Endothelial cell of umbilical vein (primary cell): ENCODE results near the gene GNAS-AS1. TPM values are rescaled to one million over a fixed set of nuclear protein-coding genes. Genes with fewer than 3 reads are reported as not detected.

ENCODE experiments used
- BruUV-seq: library from RNA; stranded (reverse); fragments of 400-500 nt; replicated peaks from 2 replicates; lab custom pipeline; 2021; lab: Mats Ljungman, UMichigan
- CTCF ChIA-PET: fragments of 300-600, 350-600 bp; sonication (Branson Sonifier 250); formaldehyde crosslinking; loops from one replicate; lab custom pipeline; 2021; ENCODE audit warnings: antibody characterized with exemption, inconsistent platforms; lab: Charles Lee
- POLR2A ChIA-PET: fragments of 300-600, 350-600 bp; sonication (Branson Sonifier 250); formaldehyde crosslinking; loops from one replicate; lab custom pipeline; 2021; ENCODE audit warnings: antibody characterized with exemption, inconsistent platforms; lab: Charles Lee
- DNase-seq: peaks from one replicate; pipeline ENCODE4 v3.0.0-alpha.2; 2011; ENCODE audit warnings: low read depth, low spot score
- FAIRE-seq: peaks from 2 replicates; lab custom pipeline; 2011; peaks lifted over from hg19 to GRCh38; lab: Jason Lieb, UNC
- H2AFZ ChIP-seq: 2 replicates; pipeline ENCODE4 v1.6.0; 2012; ENCODE audit warnings: low read depth, low read length, control low read depth, inconsistent platforms
- H3K27ac ChIP-seq: 2 replicates; pipeline ENCODE4 v1.5.1; 2011; ENCODE audit warnings: low read depth, mild to moderate bottlenecking, control low read depth, low read length, moderate library complexity; ENCODE audit not compliant: insufficient read depth
- H3K27me3 ChIP-seq, 2 experiments: 2 replicates each; pipeline versions ENCODE4 v1.6.0 to v1.6.1; 2011; ENCODE audit warnings: low read length in 2 of 2, mixed read lengths in 1 of 2; ENCODE audit not compliant: control insufficient read depth in 2 of 2, insufficient read depth in 2 of 2
- H3K36me3 ChIP-seq, 2 experiments: 2 replicates in 1 of 2; 3 replicates in 1 of 2; pipeline ENCODE4 v1.5.1; 2011; ENCODE audit warnings: low read length in 2 of 2, mild to moderate bottlenecking in 1 of 2, moderate library complexity in 1 of 2; ENCODE audit not compliant: control insufficient read depth in 2 of 2, insufficient read depth in 2 of 2; ENCODE audit errors: extremely low read depth in 1 of 2
- H3K4me1 ChIP-seq: 3 replicates; pipeline ENCODE4 v1.5.1; 2011; ENCODE audit warnings: mild to moderate bottlenecking, low read length; ENCODE audit not compliant: control insufficient read depth, insufficient read depth; ENCODE audit errors: extremely low read depth
- H3K4me2 ChIP-seq: 2 replicates; pipeline ENCODE4 v1.6.1; 2011; ENCODE audit warnings: low read length, control low read depth, mixed read lengths; ENCODE audit not compliant: insufficient read depth
- H3K4me3 ChIP-seq, 3 experiments: fragments of 200-600 bp in 1 of 3; sonication (generic), shearing (Covaris generic) in 1 of 3; replicated peaks in 1 of 3; 2 replicates each; pipeline ENCODE4 v1.5.1; 2011 to 2016; ENCODE audit warnings: control low read depth in 3 of 3, low read length in 3 of 3, mild to moderate bottlenecking in 2 of 3, inconsistent platforms in 1 of 3, low read depth in 1 of 3, moderate library complexity in 1 of 3; ENCODE audit not compliant: insufficient read depth in 1 of 3
- H3K79me2 ChIP-seq: 2 replicates; pipeline ENCODE4 v1.6.0; 2012; ENCODE audit warnings: low read length, inconsistent platforms; ENCODE audit not compliant: control insufficient read depth, insufficient read depth
- H3K9ac ChIP-seq: replicated peaks from 2 replicates; pipeline ENCODE3; 2011; ENCODE audit warnings: low read length, control low read depth; ENCODE audit not compliant: insufficient read depth; ENCODE audit errors: extremely low read depth
- H3K9me1 ChIP-seq: replicated peaks from 3 replicates; pipeline ENCODE4 v1.6.0; 2011; ENCODE audit warnings: mild to moderate bottlenecking, low read length; ENCODE audit not compliant: control insufficient read depth, insufficient read depth; ENCODE audit errors: extremely low read depth
- H3K9me3 ChIP-seq: replicated peaks from 2 replicates; pipeline ENCODE4 v1.5.1; 2012; ENCODE audit warnings: low read length, inconsistent platforms; ENCODE audit not compliant: control insufficient read depth, insufficient read depth
- H4K20me1 ChIP-seq: replicated peaks from 2 replicates; pipeline ENCODE3; 2011; ENCODE audit warnings: mild to moderate bottlenecking, low read length; ENCODE audit not compliant: control insufficient read depth, insufficient read depth; ENCODE audit errors: extremely low read depth
- EZH2 ChIP-seq: IDR thresholded peaks from 2 replicates; pipeline ENCODE4 v1.6.1; 2012; ENCODE audit warnings: borderline replicate concordance, low read depth, mild to moderate bottlenecking, moderate library complexity, low read length, inconsistent platforms; ENCODE audit not compliant: severe bottlenecking
- FOS ChIP-seq: IDR thresholded peaks from 2 replicates; pipeline ENCODE4 v1.6.1; 2011; ENCODE audit warnings: mild to moderate bottlenecking, low read length, moderate library complexity, borderline replicate concordance; ENCODE audit not compliant: insufficient read depth
- GATA2 ChIP-seq: IDR thresholded peaks from 2 replicates; pipeline ENCODE4 v1.7.0; 2011; ENCODE audit warnings: low read depth, mild to moderate bottlenecking, moderate library complexity, mixed read lengths, low read length; ENCODE audit not compliant: insufficient read length, insufficient read depth
- JUN ChIP-seq: IDR thresholded peaks from 2 replicates; pipeline ENCODE4 v1.6.1; 2011; ENCODE audit warnings: borderline replicate concordance, low read depth; ENCODE audit not compliant: insufficient read length, insufficient read depth
- MYC ChIP-seq: IDR thresholded peaks from one replicate; pipeline ENCODE4 v1.6.1; 2011; ENCODE audit warnings: mild to moderate bottlenecking, low read depth, low read length
- POLR2A ChIP-seq: IDR thresholded peaks from 2 replicates; pipeline ENCODE4 v1.6.1; 2012; ENCODE audit warnings: low read depth, mild to moderate bottlenecking, control low read depth, low read length
- POLR2AphosphoS5 ChIP-seq: IDR thresholded peaks from 2 replicates; pipeline ENCODE4 v1.6.1; 2012; ENCODE audit warnings: low read depth, mild to moderate bottlenecking, control low read depth, low read length, moderate library complexity; ENCODE audit not compliant: insufficient read depth
- dilution Hi-C: fragments of 300-500 bp; cut with MboI; formaldehyde crosslinking; loops from one replicate; pipeline ENCODE4 v1.15.0; 2019; ENCODE audit warnings: low sequenced_read_pairs; ENCODE audit not compliant: extremely low pct_ligation_motif_present
- intact Hi-C: fragments of 100-400 bp; cut with micrococcal nuclease; formaldehyde crosslinking; loops from one replicate; pipeline ENCODE4 v1.10.0; 2022
- polyA plus RNA-seq, 4 experiments: library from polyadenylated mRNA; depleted of rRNA in 3 of 4; stranded (reverse) in 3 of 4; unstranded in 1 of 4; fragments of >200 nt; gene quantifications; 2 replicates each; pipeline versions ENCODE4 v1.2.1 to v1.2.3, GENCODE V29; 2011 to 2012; ENCODE audit warnings: missing spikeins in 1 of 4
- total RNA-seq: library from RNA; stranded (reverse); gene quantifications from 2 replicates; pipeline ENCODE4 v1.2.3, GENCODE V29; 2021
- TF ChIP-seq, protein P1 (sequence below): IDR thresholded peaks from 2 replicates; pipeline ENCODE4 v1.6.1; 2011; ENCODE audit not compliant: insufficient read depth, insufficient read length
- TF ChIP-seq, protein P2 (sequence below), 2 donors: IDR thresholded peaks; 1 replicate in 1 of 2; 2 replicates in 1 of 2; pipeline ENCODE4 v1.5.1; 2011; ENCODE audit warnings: low read length in 2 of 2, mild to moderate bottlenecking in 2 of 2, moderate library complexity in 2 of 2, control low read depth in 1 of 2, inconsistent platforms in 1 of 2, low read depth in 1 of 2; ENCODE audit not compliant: insufficient read depth in 1 of 2; ENCODE audit errors: extremely low read depth in 1 of 2

Gene GNAS-AS1
- total and polyA plus RNA-seq, 2 donors (not counting 3 experiments of a cell fraction or from before 2014, with no cell fraction given), result 0.11 to 0.58 TPM

DNA sequence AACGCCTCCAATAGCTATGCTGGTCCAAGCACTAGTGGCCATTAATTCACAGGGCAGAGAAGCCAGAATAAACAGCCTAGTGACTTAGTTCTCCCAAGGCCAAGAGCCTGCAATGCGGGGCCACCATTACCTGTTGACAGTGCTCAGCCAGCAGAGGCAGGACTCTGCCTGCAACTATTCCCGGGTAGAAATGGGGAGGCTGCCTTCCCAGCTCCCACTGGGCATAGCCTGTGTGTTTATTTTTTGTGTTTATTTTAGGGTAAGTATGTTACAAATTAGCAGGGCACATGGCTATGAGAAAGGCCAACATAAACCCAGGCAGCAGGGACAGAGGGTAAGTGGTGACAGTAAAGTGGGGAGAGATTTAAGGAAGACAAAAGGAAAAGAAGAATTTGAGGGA, 5.0 kb downstream of the GNAS-AS1 start:
- H3K9me1 ChIP-seq, result no peaks in the 10 kb centered on the region
- TF ChIP-seq POLR2A, result no peak
- no peak for TF ChIP-seq POLR2AphosphoS5
- no peak for TF ChIP-seq JUN
- TF ChIP-seq, protein P1, sequence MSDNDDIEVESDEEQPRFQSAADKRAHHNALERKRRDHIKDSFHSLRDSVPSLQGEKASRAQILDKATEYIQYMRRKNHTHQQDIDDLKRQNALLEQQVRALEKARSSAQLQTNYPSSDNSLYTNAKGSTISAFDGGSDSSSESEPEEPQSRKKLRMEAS, result no peak
- TF ChIP-seq, protein P2, sequence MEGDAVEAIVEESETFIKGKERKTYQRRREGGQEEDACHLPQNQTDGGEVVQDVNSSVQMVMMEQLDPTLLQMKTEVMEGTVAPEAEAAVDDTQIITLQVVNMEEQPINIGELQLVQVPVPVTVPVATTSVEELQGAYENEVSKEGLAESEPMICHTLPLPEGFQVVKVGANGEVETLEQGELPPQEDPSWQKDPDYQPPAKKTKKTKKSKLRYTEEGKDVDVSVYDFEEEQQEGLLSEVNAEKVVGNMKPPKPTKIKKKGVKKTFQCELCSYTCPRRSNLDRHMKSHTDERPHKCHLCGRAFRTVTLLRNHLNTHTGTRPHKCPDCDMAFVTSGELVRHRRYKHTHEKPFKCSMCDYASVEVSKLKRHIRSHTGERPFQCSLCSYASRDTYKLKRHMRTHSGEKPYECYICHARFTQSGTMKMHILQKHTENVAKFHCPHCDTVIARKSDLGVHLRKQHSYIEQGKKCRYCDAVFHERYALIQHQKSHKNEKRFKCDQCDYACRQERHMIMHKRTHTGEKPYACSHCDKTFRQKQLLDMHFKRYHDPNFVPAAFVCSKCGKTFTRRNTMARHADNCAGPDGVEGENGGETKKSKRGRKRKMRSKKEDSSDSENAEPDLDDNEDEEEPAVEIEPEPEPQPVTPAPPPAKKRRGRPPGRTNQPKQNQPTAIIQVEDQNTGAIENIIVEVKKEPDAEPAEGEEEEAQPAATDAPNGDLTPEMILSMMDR (IDR thresholded peaks at IDR 0.05; ENCODE audit: extremely low read depth in 1 of 2, insufficient read depth in 1 of 2, low read depth in 1 of 2, low read length in 2 of 2), result no peak
- no peak for TF ChIP-seq FOS
- no peak for TF ChIP-seq EZH2
- no peak for TF ChIP-seq GATA2
- TF ChIP-seq MYC, result no peak
- H3K4me1 ChIP-seq, result no peaks in the 10 kb centered on the region
- H3K27ac ChIP-seq, result no peak overlapping the region
- no peaks in the 10 kb centered on the region for H4K20me1 ChIP-seq
- no peak overlapping the region for H3K4me2 ChIP-seq
- FAIRE-seq, result no peak
- H3K27me3 ChIP-seq, result peaks cover 37 to 49% of the 10 kb centered on the region in 2 experiments
- ChIA-PET CTCF (interaction anchor here (1.0 to 1.8 kb wide), 2 partner anchors 14 to 365 kb away, joined by 4 to 7 read pairs; no protein-coding TSS in a partner anchor), POLR2A (no interaction called here)
- dilution Hi-C loops (loop anchor here (25.0 kb wide), 2 partner anchors 233 to 608 kb away; partner anchors contain the start of gene ANKRD60), intact Hi-C loops (no loop called here)
- H3K36me3 ChIP-seq, result no peaks in the 10 kb centered on the region
- no peak overlapping the region for H3K9ac ChIP-seq
- no TSS peak for BruUV-seq
- H3K9me3 ChIP-seq, result no peaks in the 10 kb centered on the region
- no peak for DNase-seq
- no peak overlapping the region for H3K4me3 ChIP-seq
- no peak overlapping the region for H2AFZ ChIP-seq
- no peaks in the 10 kb centered on the region for H3K79me2 ChIP-seq
